ENCODE results near the gene TEK.

TEK gene

GRCh38 chr9:27202056-27202455 lies 93.0 kb downstream of the TEK start:
- no peak for DNase-seq (ENCODE audit: low read depth)
- no peak for TF ChIP-seq MAX (IDR thresholded peaks at IDR 0.05; ENCODE audit: low read depth, low read length)
- no peak for TF ChIP-seq CTCF (IDR thresholded peaks at IDR 0.05; ENCODE audit: low read depth, low read length)
- no peak for TF ChIP-seq POLR2A (IDR thresholded peaks at IDR 0.05; ENCODE audit: extremely low read depth, insufficient read length)
- no peak for TF ChIP-seq MYC (IDR thresholded peaks at IDR 0.05; ENCODE audit: low read depth, low read length)
- no peak overlapping the region for H3K4me3 ChIP-seq (ENCODE audit: low read depth, low read length)

- no peak for DNase-seq (ENCODE audit: low read depth)
- TF ChIP-seq CTCF (IDR thresholded peaks at IDR 0.05; ENCODE audit: low read depth, low read length), result no peak
- TF ChIP-seq POLR2A (IDR thresholded peaks at IDR 0.05; ENCODE audit: extremely low read depth, insufficient read length), result no peak
- TF ChIP-seq MAX (IDR thresholded peaks at IDR 0.05; ENCODE audit: low read depth, low read length), result no peak
- no peak for TF ChIP-seq MYC (IDR thresholded peaks at IDR 0.05; ENCODE audit: low read depth, low read length)
- no peak overlapping the region for H3K4me3 ChIP-seq (ENCODE audit: low read depth, low read length)
Measured at GRCh38 chr9:27203783-27204182, 94.8 kb downstream of the TEK start.

GRCh38 chr9:27204578-27204977 lies 95.6 kb downstream of the TEK start:
- no peak overlapping the region for H3K4me3 ChIP-seq (ENCODE audit: low read depth, low read length)
- TF ChIP-seq MYC (IDR thresholded peaks at IDR 0.05; ENCODE audit: low read depth, low read length) (no peak), MAX (IDR thresholded peaks at IDR 0.05; ENCODE audit: low read depth, low read length) (no peak), CTCF (IDR thresholded peaks at IDR 0.05; ENCODE audit: low read depth, low read length) (no peak), POLR2A (IDR thresholded peaks at IDR 0.05; ENCODE audit: extremely low read depth, insufficient read length) (no peak)
- DNase-seq (ENCODE audit: low read depth), result no peak

- no peak for DNase-seq (ENCODE audit: low read depth)
- H3K4me3 ChIP-seq (ENCODE audit: low read depth, low read length), result no peak overlapping the region
- no peak for TF ChIP-seq MYC (IDR thresholded peaks at IDR 0.05; ENCODE audit: low read depth, low read length)
- TF ChIP-seq CTCF (IDR thresholded peaks at IDR 0.05; ENCODE audit: low read depth, low read length), result no peak
- TF ChIP-seq POLR2A (IDR thresholded peaks at IDR 0.05; ENCODE audit: extremely low read depth, insufficient read length), result no peak
- TF ChIP-seq MAX (IDR thresholded peaks at IDR 0.05; ENCODE audit: low read depth, low read length), result no peak
Measured at GRCh38 chr9:27205198-27205597, 96.2 kb downstream of the TEK start.

GRCh38 chr9:27206041-27206440 lies 97.0 kb downstream of the TEK start:
- DNase-seq (ENCODE audit: low read depth), result no peak
- no peak overlapping the region for H3K4me3 ChIP-seq (ENCODE audit: low read depth, low read length)
- TF ChIP-seq POLR2A (IDR thresholded peaks at IDR 0.05; ENCODE audit: extremely low read depth, insufficient read length) (no peak), MYC (IDR thresholded peaks at IDR 0.05; ENCODE audit: low read depth, low read length) (no peak), CTCF (IDR thresholded peaks at IDR 0.05; ENCODE audit: low read depth, low read length) (no peak), MAX (IDR thresholded peaks at IDR 0.05; ENCODE audit: low read depth, low read length) (no peak)

GRCh38 chr9:27209034-27209433 lies 100.0 kb downstream of the TEK start:
- DNase-seq (ENCODE audit: low read depth), result no peak
- no peak overlapping the region for H3K4me3 ChIP-seq (ENCODE audit: low read depth, low read length)
- TF ChIP-seq MAX (IDR thresholded peaks at IDR 0.05; ENCODE audit: low read depth, low read length) (no peak), POLR2A (IDR thresholded peaks at IDR 0.05; ENCODE audit: extremely low read depth, insufficient read length) (no peak), MYC (IDR thresholded peaks at IDR 0.05; ENCODE audit: low read depth, low read length) (no peak), CTCF (IDR thresholded peaks at IDR 0.05; ENCODE audit: low read depth, low read length) (no peak)
